Hepatocyte (in vitro differentiated cells): Measurements from ENCODE around the gene APBA3.

Experiments
- EZH2phosphoT487 ChIP-seq: fragments of 200-600 bp; sonication (generic); IDR thresholded peaks from one replicate; pipeline ENCODE4 v1.6.1; 2018; ENCODE audit warnings: antibody characterized with exemption, mild to moderate bottlenecking, low read depth, moderate library complexity; ENCODE audit not compliant: unreplicated experiment, severe bottlenecking
- TF ChIP-seq, protein P1 (sequence below): fragments of 200-600 bp; sonication (generic); IDR thresholded peaks from 2 replicates; pipeline ENCODE4 v1.5.1; 2016; ENCODE audit warnings: antibody characterized with exemption, mild to moderate bottlenecking; ENCODE audit not compliant: poor library complexity

DNA sequence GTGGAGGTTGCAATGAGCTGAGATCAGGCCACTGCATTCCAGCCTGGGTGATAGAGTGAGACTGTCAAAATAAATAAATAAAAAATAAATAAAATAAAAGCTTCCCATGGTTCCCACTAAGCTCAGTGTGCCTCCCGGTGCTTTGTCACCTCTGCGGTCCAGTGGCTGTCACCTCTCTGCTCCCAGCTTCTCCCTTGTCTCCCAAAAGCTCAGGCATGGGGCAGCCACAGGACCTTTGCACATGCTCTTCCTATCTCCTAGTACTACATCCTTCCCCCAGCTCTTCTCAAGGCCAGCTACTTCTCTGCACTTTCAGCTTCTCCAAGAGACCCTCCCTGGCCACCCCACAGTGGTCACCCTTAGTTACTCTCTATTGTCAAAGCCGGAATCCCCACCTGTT lies 32.3 kb upstream of the APBA3 start:
- TF ChIP-seq, protein P1, sequence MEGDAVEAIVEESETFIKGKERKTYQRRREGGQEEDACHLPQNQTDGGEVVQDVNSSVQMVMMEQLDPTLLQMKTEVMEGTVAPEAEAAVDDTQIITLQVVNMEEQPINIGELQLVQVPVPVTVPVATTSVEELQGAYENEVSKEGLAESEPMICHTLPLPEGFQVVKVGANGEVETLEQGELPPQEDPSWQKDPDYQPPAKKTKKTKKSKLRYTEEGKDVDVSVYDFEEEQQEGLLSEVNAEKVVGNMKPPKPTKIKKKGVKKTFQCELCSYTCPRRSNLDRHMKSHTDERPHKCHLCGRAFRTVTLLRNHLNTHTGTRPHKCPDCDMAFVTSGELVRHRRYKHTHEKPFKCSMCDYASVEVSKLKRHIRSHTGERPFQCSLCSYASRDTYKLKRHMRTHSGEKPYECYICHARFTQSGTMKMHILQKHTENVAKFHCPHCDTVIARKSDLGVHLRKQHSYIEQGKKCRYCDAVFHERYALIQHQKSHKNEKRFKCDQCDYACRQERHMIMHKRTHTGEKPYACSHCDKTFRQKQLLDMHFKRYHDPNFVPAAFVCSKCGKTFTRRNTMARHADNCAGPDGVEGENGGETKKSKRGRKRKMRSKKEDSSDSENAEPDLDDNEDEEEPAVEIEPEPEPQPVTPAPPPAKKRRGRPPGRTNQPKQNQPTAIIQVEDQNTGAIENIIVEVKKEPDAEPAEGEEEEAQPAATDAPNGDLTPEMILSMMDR: no peak
- TF ChIP-seq EZH2phosphoT487: no peak
